ENCODE measurements around the gene C4orf17.
"Not testable (repeated sequence)": the region's sequence is repeated elsewhere in the genome, so short reads cannot be mapped to it uniquely, and the experiment has no call there.

Gene C4orf17

GRCh38 chr4:99534699-99535098 is 23.9 kb downstream of the C4orf17 start:
- not testable (repeated sequence) for H3K27ac ChIP-seq (ENCODE audit: insufficient read depth, low read length, poor library complexity, severe bottlenecking); H3K27me3 ChIP-seq (replicated peaks; ENCODE audit: control insufficient read depth, insufficient read depth, low read length, poor library complexity, severe bottlenecking); H3K4me1 ChIP-seq (ENCODE audit: control insufficient read depth, insufficient read depth, low read length, poor library complexity, severe bottlenecking); H3K9me3 ChIP-seq (ENCODE audit: control insufficient read depth, low read length); DNase-seq; H3K4me3 ChIP-seq (ENCODE audit: insufficient read depth, low read depth, low read length, poor library complexity, severe bottlenecking); H3K36me3 ChIP-seq (ENCODE audit: control insufficient read depth, insufficient read depth, low read length)

- DNase-seq, result no peak
- Histone ChIP-seq H3K36me3 (ENCODE audit: control insufficient read depth, insufficient read depth, low read length) (no peaks in the 10 kb centered on the region), H3K9me3 (ENCODE audit: control insufficient read depth, low read length) (no peaks in the 10 kb centered on the region), H3K4me1 (ENCODE audit: control insufficient read depth, insufficient read depth, low read length, poor library complexity, severe bottlenecking) (no peaks in the 10 kb centered on the region), H3K27ac (ENCODE audit: insufficient read depth, low read length, poor library complexity, severe bottlenecking) (no peak overlapping the region), H3K4me3 (ENCODE audit: insufficient read depth, low read depth, low read length, poor library complexity, severe bottlenecking) (no peak overlapping the region), H3K27me3 (replicated peaks; ENCODE audit: control insufficient read depth, insufficient read depth, low read length, poor library complexity, severe bottlenecking) (no peaks in the 10 kb centered on the region)
Measured at GRCh38 chr4:99536271-99536670, 25.4 kb downstream of the C4orf17 start.

DNA sequence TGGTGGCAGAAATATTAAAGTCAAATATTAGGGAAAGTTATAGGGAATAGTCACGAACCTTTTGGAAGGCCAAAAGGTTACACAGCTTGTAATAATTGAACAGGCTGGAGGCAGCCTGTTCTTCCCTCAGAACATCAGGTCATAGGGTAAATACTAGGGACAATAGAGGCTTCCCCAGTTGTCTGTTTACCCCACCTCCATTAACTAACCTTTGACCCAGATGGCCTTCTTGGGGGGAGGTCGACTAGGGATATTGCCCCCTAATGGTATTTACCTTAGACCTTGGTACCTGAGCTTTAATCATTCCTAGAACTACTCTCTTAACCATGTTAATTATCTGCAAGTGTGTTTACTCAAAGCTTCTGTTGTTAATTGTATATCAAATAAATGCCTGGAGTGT is 26.0 kb downstream of the C4orf17 start:
- Histone ChIP-seq H3K4me3 (ENCODE audit: insufficient read depth, low read depth, low read length, poor library complexity, severe bottlenecking) (no peak overlapping the region), H3K36me3 (ENCODE audit: control insufficient read depth, insufficient read depth, low read length) (no peaks in the 10 kb centered on the region), H3K27ac (ENCODE audit: insufficient read depth, low read length, poor library complexity, severe bottlenecking) (no peak overlapping the region), H3K9me3 (ENCODE audit: control insufficient read depth, low read length) (no peaks in the 10 kb centered on the region), H3K27me3 (replicated peaks; ENCODE audit: control insufficient read depth, insufficient read depth, low read length, poor library complexity, severe bottlenecking) (no peaks in the 10 kb centered on the region), H3K4me1 (ENCODE audit: control insufficient read depth, insufficient read depth, low read length, poor library complexity, severe bottlenecking) (no peaks in the 10 kb centered on the region)
- no peak for DNase-seq

DNA sequence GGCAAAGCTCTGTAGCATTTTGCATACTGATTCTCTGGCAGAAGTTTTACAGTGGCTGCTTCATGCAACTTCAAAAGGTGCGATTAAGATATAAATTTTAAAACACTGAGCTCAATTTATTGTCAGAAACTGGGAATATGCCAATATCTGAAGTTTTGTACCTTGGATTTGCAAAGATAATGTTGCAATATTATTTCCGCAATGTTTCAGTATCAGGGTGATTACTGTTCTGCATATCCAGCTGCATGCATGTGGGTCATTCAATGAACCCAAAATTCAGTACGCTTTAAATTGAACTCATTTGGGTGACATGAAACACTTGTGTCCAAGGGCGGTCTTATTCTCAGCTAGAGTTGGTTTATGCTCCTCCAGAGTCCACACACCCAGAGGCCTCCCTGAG is 26.9 kb downstream of the C4orf17 start:
- Histone ChIP-seq H3K4me1 (ENCODE audit: control insufficient read depth, insufficient read depth, low read length, poor library complexity, severe bottlenecking) (no peaks in the 10 kb centered on the region), H3K36me3 (ENCODE audit: control insufficient read depth, insufficient read depth, low read length) (no peaks in the 10 kb centered on the region), H3K4me3 (ENCODE audit: insufficient read depth, low read depth, low read length, poor library complexity, severe bottlenecking) (no peak overlapping the region), H3K27me3 (replicated peaks; ENCODE audit: control insufficient read depth, insufficient read depth, low read length, poor library complexity, severe bottlenecking) (no peaks in the 10 kb centered on the region), H3K27ac (ENCODE audit: insufficient read depth, low read length, poor library complexity, severe bottlenecking) (no peak overlapping the region), H3K9me3 (ENCODE audit: control insufficient read depth, low read length) (no peaks in the 10 kb centered on the region)
- DNase-seq, result no peak

- no peak overlapping the region for H3K4me3 ChIP-seq (ENCODE audit: insufficient read depth, low read depth, low read length, poor library complexity, severe bottlenecking)
- DNase-seq, result no peak
Measured at GRCh38 chr4:99540277-99540939, 29.6 kb downstream of the C4orf17 start.

GRCh38 chr4:99552872-99553271 is 42.1 kb downstream of the C4orf17 start:
- DNase-seq, result no peak
- peaks cover 8% of the 10 kb centered on the region for H3K36me3 ChIP-seq (ENCODE audit: control insufficient read depth, insufficient read depth, low read length)

More at GRCh38 chr4:99540277-99540939, 29.6 kb downstream of the C4orf17 start:
- Histone ChIP-seq H3K9me3 (ENCODE audit: control insufficient read depth, low read length) (no peaks in the 10 kb centered on the region), H3K36me3 (ENCODE audit: control insufficient read depth, insufficient read depth, low read length) (no peaks in the 10 kb centered on the region), H3K4me1 (ENCODE audit: control insufficient read depth, insufficient read depth, low read length, poor library complexity, severe bottlenecking) (no peaks in the 10 kb centered on the region), H3K27me3 (replicated peaks; ENCODE audit: control insufficient read depth, insufficient read depth, low read length, poor library complexity, severe bottlenecking) (no peaks in the 10 kb centered on the region), H3K27ac (ENCODE audit: insufficient read depth, low read length, poor library complexity, severe bottlenecking) (no peak overlapping the region)

GRCh38 chr4:99563310-99564186 is 52.7 kb downstream of the C4orf17 start, which contains the start of gene TRMT10A:
Gene TRMT10A, minus strand, starts transcription at chr4:99564039. Its CDS starts 4,701 bp downstream, at chr4:99559338.
- Histone ChIP-seq H3K4me1 (ENCODE audit: control insufficient read depth, insufficient read depth, low read length, poor library complexity, severe bottlenecking) (peaks cover 5% of the 10 kb centered on the region), H3K27me3 (replicated peaks; ENCODE audit: control insufficient read depth, insufficient read depth, low read length, poor library complexity, severe bottlenecking) (no peaks in the 10 kb centered on the region), H3K4me3 (ENCODE audit: insufficient read depth, low read depth, low read length, poor library complexity, severe bottlenecking) (peak within 1 kb of the TSS; percentile 74), H3K36me3 (ENCODE audit: control insufficient read depth, insufficient read depth, low read length) (no peaks in the 10 kb centered on the region), H3K9me3 (ENCODE audit: control insufficient read depth, low read length) (no peaks in the 10 kb centered on the region), H3K27ac (ENCODE audit: insufficient read depth, low read length, poor library complexity, severe bottlenecking) (peak within 1 kb of the TSS; percentile 95)
- peak; percentile 87 to 92 (median 92) for DNase-seq

More at GRCh38 chr4:99552872-99553271, 42.1 kb downstream of the C4orf17 start:
- no peak overlapping the region for H3K4me3 ChIP-seq (ENCODE audit: insufficient read depth, low read depth, low read length, poor library complexity, severe bottlenecking)
- no peaks in the 10 kb centered on the region for H3K27me3 ChIP-seq (replicated peaks; ENCODE audit: control insufficient read depth, insufficient read depth, low read length, poor library complexity, severe bottlenecking)
- H3K4me1 ChIP-seq (ENCODE audit: control insufficient read depth, insufficient read depth, low read length, poor library complexity, severe bottlenecking), result no peaks in the 10 kb centered on the region
- H3K9me3 ChIP-seq (ENCODE audit: control insufficient read depth, low read length), result no peaks in the 10 kb centered on the region
- no peak overlapping the region for H3K27ac ChIP-seq (ENCODE audit: insufficient read depth, low read length, poor library complexity, severe bottlenecking)

DNA sequence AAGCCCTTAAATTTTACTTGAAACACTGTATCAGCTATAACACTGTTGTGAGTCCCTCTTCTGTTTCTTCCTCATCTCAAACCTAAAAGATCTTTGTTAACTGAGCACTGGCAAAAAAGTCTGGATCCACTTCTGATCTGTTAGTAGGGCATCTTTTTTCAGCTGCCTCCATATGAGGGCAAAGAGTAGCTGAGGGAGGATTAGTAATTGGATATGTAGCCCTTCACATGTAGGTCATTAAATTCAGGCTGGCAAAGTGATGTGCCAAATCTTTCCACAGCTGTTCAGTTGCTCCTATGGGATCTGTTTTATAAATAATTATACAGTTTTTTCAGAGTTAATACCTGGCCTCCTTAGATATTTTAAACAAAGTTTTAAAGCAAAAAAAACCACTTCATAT is 54.1 kb downstream of the C4orf17 start:
- no peaks in the 10 kb centered on the region for H3K27me3 ChIP-seq (replicated peaks; ENCODE audit: control insufficient read depth, insufficient read depth, low read length, poor library complexity, severe bottlenecking)
- no peak overlapping the region for H3K4me3 ChIP-seq (ENCODE audit: insufficient read depth, low read depth, low read length, poor library complexity, severe bottlenecking)
- no peak for DNase-seq
- no peaks in the 10 kb centered on the region for H3K9me3 ChIP-seq (ENCODE audit: control insufficient read depth, low read length)
- H3K36me3 ChIP-seq (ENCODE audit: control insufficient read depth, insufficient read depth, low read length), result no peaks in the 10 kb centered on the region
- peaks cover 5% of the 10 kb centered on the region for H3K4me1 ChIP-seq (ENCODE audit: control insufficient read depth, insufficient read depth, low read length, poor library complexity, severe bottlenecking)
- no peak overlapping the region for H3K27ac ChIP-seq (ENCODE audit: insufficient read depth, low read length, poor library complexity, severe bottlenecking)

DNA sequence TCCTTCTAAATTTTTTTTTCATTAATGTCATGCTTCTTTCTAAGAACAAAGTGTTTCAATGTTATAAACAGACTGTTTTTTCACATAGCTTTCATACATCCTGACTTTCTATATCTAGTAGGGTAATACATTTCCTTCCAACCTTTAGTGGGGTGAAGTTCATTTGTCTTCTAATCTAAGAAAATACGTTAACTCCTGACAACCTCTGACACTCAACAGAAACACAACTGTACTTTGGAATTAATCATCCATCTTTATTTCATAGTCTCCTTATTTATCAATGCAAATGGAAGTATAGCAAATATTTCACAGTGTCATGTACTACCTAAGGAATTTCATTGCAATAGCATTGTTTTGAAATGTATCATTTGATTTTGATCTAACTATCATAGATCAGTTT is 61.1 kb downstream of the C4orf17 start:
- H3K27ac ChIP-seq (ENCODE audit: insufficient read depth, low read length, poor library complexity, severe bottlenecking), result no peak overlapping the region
- H3K4me1 ChIP-seq (ENCODE audit: control insufficient read depth, insufficient read depth, low read length, poor library complexity, severe bottlenecking), result no peaks in the 10 kb centered on the region
- H3K27me3 ChIP-seq (replicated peaks; ENCODE audit: control insufficient read depth, insufficient read depth, low read length, poor library complexity, severe bottlenecking), result peaks cover 9% of the 10 kb centered on the region
- no peak overlapping the region for H3K4me3 ChIP-seq (ENCODE audit: insufficient read depth, low read depth, low read length, poor library complexity, severe bottlenecking)
- no peaks in the 10 kb centered on the region for H3K36me3 ChIP-seq (ENCODE audit: control insufficient read depth, insufficient read depth, low read length)
- DNase-seq, result no peak
- H3K9me3 ChIP-seq (ENCODE audit: control insufficient read depth, low read length), result no peaks in the 10 kb centered on the region

Data from effector memory CD4-positive, alpha-beta T cell (primary cell).